HG02759 (cell line): Measurements from ENCODE around the gene SPRR1A.

Source experiments
- ATAC-seq: cut with Tn5 transposase; IDR thresholded peaks from one replicate; pipeline ENCODE4 v1.9.1; 2021; ENCODE audit warnings: mild to moderate bottlenecking, moderate library complexity; ENCODE audit not compliant: unreplicated experiment

SPRR1A gene

GRCh38 chr1:152983743-152984142, at the start of gene SPRR1A:
SPRR1A (plus strand) TSS chr1:152984081; CDS start chr1:152985231, 1,150 bp downstream.
- no peak for ATAC-seq

GRCh38 chr1:152940614-152941013, 43.3 kb upstream of the SPRR1A start:
- no peak for ATAC-seq

DNA sequence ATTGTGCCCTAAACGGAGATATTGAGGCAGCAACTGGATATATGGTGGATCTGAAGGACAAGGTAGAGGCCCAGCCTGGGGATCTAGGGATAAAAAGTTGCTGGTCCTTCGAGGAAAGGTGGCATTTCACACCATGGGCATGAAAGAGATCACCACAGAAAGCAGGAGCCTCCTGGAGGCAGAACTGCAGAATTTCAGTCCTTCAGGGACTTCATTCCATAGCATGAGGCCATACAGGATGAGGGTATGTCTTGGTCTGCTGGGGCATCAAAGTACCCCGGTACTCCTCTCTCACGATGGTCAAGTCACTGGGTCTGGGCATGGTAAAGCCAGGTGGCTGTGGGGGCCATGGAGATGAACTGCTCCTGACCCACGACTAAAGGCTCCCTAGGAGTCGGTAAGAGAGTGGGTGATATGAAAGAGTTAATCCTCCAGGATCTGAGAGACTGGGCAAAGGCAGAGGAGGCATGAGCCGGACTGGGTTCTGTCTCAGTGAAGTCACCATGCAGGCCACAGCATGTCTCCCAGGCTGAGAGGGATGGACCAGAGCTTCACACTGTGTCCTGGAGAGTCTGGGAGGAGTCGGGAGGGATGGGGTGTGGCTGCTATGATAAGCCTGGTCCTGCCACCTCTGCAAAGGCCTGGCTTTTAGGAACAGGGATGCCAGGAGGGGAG, 42.7 kb upstream of the SPRR1A start:
- no peak for ATAC-seq

- ATAC-seq = no peak
These were observed 41.7 kb upstream of the SPRR1A start for GRCh38 chr1:152942161-152942560.

DNA sequence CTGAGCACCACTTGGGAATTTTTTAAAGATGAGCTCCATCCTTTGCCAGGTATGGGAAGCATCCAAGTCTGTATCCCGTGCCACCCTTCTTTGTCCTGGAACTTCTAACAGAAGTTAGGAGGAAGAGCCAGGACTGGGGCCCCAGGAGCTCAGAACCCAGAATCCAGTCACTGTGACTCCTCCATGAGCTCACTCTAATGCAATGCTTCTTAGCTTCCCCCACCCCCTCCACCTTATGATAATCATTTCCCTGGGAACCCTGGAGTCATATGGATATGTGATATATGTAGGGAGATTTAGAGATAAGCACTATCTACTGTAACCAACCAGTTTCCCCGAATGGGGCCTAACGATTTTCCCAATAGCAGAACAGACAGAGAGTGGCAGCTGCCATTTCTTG, 37.6 kb upstream of the SPRR1A start:
- ATAC-seq = no peak

GRCh38 chr1:152946651-152947256, 37.1 kb upstream of the SPRR1A start, which contains the start of gene SPRR5:
SPRR5 (plus strand) TSS chr1:152947206; CDS start chr1:152948555, 1,349 bp downstream.
- ATAC-seq = no peak

DNA sequence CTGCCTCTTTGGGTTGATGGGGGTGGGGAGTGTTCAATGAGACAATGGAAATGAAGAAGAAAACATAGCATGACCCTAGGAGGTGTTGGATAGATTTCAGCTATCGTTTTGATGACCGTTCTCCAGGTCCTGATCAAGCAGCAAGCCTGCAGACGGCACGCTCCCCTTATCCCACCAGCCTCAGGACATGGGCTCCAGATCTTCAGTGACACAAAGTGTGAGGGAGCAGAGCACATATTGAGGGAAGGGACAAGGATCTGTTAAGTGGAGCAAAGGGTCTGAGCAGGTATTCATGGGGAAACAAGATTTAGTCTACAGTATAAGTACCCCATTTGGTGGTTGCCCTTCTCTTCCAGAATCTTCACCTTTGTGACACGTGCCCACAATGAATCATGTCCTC, 32.2 kb upstream of the SPRR1A start:
- no peak for ATAC-seq

DNA sequence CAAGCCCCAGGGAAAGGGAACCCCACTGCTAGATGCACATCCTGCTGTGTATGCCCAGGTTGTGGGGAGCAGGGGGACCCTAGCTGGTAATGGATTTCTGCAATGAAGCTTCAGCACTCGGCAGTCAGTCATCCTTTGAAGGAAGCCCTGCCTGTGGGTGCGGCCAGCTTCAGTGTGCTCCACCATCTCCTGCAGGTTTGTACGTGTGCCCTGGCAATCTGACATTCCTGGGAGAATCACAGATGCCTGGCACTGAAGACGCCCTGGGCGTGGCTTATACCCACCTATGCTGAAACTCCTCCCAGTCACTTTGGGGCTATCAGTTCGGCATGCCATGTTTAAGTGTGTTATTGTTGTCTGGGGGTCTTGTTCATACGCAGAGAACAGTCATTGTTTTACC, 30.1 kb upstream of the SPRR1A start:
- ATAC-seq = no peak

DNA sequence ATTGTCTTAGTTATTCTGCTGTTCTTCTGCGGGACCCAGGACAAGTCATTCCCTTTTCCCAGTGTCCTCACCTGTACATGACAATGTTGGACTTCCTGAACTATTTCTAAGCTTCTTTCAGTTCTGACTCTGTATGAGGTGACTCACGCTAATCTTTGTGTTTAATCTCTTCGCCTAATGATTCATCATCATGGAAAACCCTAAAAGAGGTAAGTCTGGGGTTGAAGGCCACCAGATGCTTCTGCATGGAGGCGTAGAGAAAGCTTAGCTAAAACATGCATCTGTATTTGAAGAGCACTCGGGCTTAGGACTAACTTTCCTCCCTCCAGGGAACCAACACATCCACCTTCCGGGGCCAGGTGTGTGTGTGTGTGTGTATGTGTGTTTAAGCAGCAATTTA, 29.4 kb upstream of the SPRR1A start:
- no peak for ATAC-seq

- no peak for ATAC-seq
These were observed 26.3 kb upstream of the SPRR1A start for GRCh38 chr1:152957561-152957960.

DNA sequence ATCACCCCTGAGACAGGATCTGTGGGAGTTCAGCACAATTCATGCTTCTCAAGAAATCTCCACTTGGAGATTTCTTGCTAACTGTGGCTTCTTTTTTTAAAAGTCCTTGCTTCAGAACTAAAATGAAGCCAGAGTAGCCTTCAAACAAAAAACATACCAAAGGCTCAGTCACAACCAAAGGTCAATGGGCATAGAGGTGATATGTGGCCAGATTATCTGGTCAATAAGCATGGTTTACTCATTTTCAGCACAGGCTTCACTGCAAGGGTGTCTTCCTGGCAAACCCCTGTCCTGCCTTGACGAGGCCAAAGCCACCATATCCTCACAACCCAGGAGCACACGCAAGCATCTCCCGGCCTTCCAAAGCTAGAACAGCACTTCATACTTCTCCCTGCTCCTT, 24.6 kb upstream of the SPRR1A start:
- no peak for ATAC-seq

- ATAC-seq = no peak
These were observed 24.0 kb upstream of the SPRR1A start for GRCh38 chr1:152959801-152960451.

- no peak for ATAC-seq
These were observed 23.3 kb upstream of the SPRR1A start for GRCh38 chr1:152960452-152961044.

DNA sequence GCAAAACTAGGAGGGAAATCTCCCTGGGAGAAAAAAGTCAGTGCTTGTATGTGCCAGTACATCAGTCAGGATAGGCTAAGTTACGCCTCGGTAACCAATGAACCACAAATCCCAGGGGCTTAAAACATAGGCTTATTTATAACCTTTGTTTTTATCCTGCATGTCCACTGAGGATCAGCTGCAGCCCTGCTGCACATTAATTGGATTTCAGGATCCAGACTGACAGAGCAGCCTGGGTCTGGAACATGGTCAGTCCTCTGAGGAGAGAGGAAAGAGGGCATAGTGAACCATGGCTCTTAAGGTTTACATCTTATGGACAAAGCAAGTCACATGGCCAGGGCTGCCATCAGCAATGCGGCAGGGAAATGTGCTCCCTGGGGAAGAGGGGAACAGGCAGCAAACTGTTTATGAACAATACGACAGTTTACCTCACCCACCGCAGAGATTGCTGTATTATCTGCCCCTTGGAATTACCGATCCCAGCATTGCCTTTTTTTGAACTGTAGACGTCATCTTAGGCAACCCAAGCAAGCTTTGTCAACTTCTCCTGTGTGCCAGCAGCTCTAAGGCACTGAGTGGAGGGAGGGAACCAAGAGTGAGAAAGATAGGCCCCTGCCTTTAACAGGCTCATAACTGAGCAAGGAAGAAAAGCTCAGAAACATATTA, 22.5 kb upstream of the SPRR1A start:
- ATAC-seq = no peak

- no peak for ATAC-seq
These were observed 20.9 kb upstream of the SPRR1A start for GRCh38 chr1:152962876-152963415.

DNA sequence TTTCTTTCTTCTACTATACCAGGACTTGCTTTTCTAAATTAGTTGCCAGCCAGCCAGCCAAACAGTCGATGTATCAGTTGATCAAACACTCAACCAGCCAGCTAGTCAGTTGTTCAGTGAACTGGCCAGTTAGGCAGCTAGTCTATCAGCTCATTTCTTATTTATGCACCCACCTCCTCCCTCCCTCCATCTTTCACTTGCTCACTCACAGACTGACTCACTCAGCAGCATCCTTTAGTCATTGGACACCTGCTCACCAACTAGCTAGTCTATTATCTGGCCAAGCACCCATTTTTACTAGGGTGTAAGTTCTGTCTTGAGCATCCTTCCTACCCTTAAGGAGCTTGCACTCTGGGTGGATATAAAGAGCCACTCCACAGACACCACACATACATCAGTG, 19.3 kb upstream of the SPRR1A start:
- ATAC-seq = no peak

- ATAC-seq = no peak
These were observed 18.0 kb upstream of the SPRR1A start for GRCh38 chr1:152965853-152966252.

DNA sequence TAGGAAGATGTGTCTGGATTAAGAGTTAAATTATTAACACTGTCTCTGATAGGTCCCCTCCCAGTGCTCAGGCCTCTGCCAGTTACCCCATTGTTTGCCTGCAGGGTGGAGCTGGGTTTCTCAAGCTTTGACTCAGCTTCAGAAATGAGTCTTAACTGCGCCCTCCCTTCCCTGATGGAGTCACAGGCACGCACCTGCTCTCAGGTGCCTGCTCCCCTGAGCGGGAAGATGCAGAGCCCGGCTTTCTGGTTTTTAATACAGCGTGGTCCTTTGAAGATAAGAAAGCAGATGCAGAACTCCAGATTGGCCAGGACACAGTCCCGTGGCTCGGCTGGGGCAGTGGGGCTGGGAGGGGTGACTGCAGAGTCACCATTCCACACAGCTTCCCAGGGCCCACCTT, 16.7 kb upstream of the SPRR1A start:
- ATAC-seq = peak; percentile 58

GRCh38 chr1:152968248-152968647, 15.6 kb upstream of the SPRR1A start:
- peak; percentile 90 for ATAC-seq

GRCh38 chr1:152969036-152969435, 14.8 kb upstream of the SPRR1A start:
- ATAC-seq = no peak

- no peak for ATAC-seq
These were observed 13.4 kb upstream of the SPRR1A start, which contains the start of gene SPRR4 for GRCh38 chr1:152970495-152970894. SPRR4 (plus strand) TSS chr1:152970648; CDS start chr1:152971891, 1,243 bp downstream.
